Transverse colon (tissue), 4 donors: ENCODE results near the gene FAM13A. TPM values are rescaled to one million over a fixed set of nuclear protein-coding genes. Genes with fewer than 3 reads are reported as not detected.

ENCODE experiments used
- DNase-seq: peaks from one replicate; pipeline ENCODE4 v3.0.0-alpha.2; 2019
- H3K27ac ChIP-seq, 4 donors: fragments of 200-600 bp; sonication (generic); 2 replicates each; pipeline ENCODE4 v1.5.1; 2016 to 2018; ENCODE audit warnings: inconsistent platforms in 4 of 4
- H3K27me3 ChIP-seq: fragments of 200-600 bp; sonication (generic); 2 replicates; pipeline ENCODE4 v1.5.1; 2017; ENCODE audit warnings: inconsistent platforms
- H3K36me3 ChIP-seq, 4 donors: fragments of 200-600 bp; sonication (generic); 2 replicates each; pipeline ENCODE4 v1.5.1; 2017 to 2019; ENCODE audit warnings: inconsistent platforms in 4 of 4
- H3K4me1 ChIP-seq, 4 donors: fragments of 200-600 bp; sonication (generic); 2 replicates each; pipeline ENCODE4 v1.5.1; 2017 to 2020; ENCODE audit warnings: inconsistent platforms in 4 of 4
- H3K4me3 ChIP-seq, 4 donors: fragments of 200-600 bp; sonication (generic); 1 replicate in 1 of 4; 2 replicates in 3 of 4; pipeline versions ENCODE4 v1.5.1 to v1.6.1; 2017 to 2019; ENCODE audit warnings: inconsistent platforms in 4 of 4
- H3K9me3 ChIP-seq, 2 donors: fragments of 200-600 bp; sonication (generic); 2 replicates each; pipeline ENCODE4 v1.5.1; 2017 to 2019; ENCODE audit warnings: inconsistent platforms in 2 of 2
- EP300 ChIP-seq: sonication (generic); formaldehyde crosslinking; IDR thresholded peaks from one replicate; pipeline ENCODE4 v1.6.1; 2017; ENCODE audit warnings: antibody characterized with exemption, low read depth
- POLR2A ChIP-seq: fragments of 450-650 bp; IDR thresholded peaks from one replicate; pipeline ENCODE4 v1.6.1; 2016; ENCODE audit warnings: antibody characterized with exemption, mild to moderate bottlenecking, moderate library complexity
- POLR2AphosphoS5 ChIP-seq, 3 donors: sonication (generic); formaldehyde crosslinking; IDR thresholded peaks; one replicate each; pipeline ENCODE4 v1.6.1; 2016; ENCODE audit warnings: antibody characterized with exemption in 3 of 3
- WGBS, 2 donors: methylation state at CpG; one replicate each; pipeline ENCODE4 v1.1.5; 2018; ENCODE audit warnings: low coverage in 1 of 2; 5-methylcytosine and 5-hydroxymethylcytosine counted together
- in situ Hi-C, 4 donors: fragments of 200-750 bp; cut with MboI; loops; one replicate each; pipeline versions ENCODE4 v1.15.0 to v1.15.1; 2017; ENCODE audit warnings: low sequenced_read_pairs in 3 of 4, low pct_ligation_motif_present in 1 of 4, low pct_unique_long_range_greater_than_20kb in 1 of 4
- intact Hi-C: fragments of 100-400 bp; cut with DNase I; formaldehyde crosslinking; loops from one replicate; pipeline ENCODE4 v1.15.1; 2023; ENCODE audit warnings: low total_unique reads
- total RNA-seq, 4 donors: library from RNA; depleted of rRNA; stranded (reverse); fragments of >200 nt; gene quantifications; one replicate each; pipeline ENCODE4 v1.1.0, GENCODE V29; 2016
- TF ChIP-seq, protein P1 (sequence below), 5 experiments: fragments of 200-600 bp in 3 of 5; fragments of 450-650 bp in 2 of 5; sonication (generic) in 3 of 5; IDR thresholded peaks; 1 replicate in 2 of 5; 2 replicates in 3 of 5; pipeline ENCODE4 v1.5.1; 2016 to 2017; ENCODE audit warnings: antibody characterized with exemption in 5 of 5, inconsistent platforms in 3 of 5, mild to moderate bottlenecking in 2 of 5, moderate library complexity in 1 of 5

Gene FAM13A
- total RNA-seq, 4 donors from 2014 or later = 57.6 to 88.6 (median 67.6) TPM

DNA sequence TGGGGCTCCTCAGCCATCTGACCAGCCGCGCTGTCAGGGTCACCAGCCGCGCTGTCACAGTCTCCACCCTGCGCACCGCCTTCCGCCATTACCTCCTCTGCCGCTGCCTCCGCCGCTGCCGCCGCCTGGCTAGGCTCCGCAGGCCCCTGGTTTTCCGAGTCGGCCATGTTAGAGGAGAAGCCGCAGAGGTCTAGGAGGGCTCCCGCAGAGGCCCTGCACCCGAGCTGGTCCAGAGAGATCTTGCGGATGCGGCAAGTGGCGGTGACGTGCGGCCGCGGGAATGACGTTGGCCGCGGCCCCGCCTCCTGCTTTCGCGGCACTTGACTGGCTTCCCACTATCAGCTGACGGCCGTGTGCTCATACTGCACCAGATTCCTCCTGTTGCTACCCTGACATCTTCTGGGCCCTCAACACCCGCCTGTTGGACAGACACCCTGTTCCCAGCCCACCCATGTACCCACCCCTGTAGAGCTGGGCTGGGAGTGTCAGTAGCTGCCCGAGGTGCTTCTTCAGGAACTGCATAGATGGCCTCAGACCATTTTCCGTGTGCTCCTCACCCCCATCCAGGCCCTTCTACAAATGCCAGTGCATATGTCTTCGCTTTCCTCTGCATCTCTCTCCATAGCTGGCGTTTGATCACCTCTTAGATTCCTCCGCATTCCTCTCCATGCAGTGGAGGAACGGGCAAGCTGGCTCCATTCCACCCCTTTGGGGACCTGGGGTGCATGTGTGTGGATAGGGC is 359.2 kb downstream of the FAM13A start, which contains the start of gene NAP1L5:
Gene NAP1L5, minus strand, starts transcription at position 242 of the 742 bp plus-strand sequence. Its CDS starts 75 bp downstream, at position 167.
- in situ Hi-C loops (no loop called here), intact Hi-C loops (no loop called here)
- WGBS, 2 donors = 69 to 80% methylated on average over 3 to 40 of the region's 40 CpGs
- Histone ChIP-seq H3K9me3 (no peaks in the 10 kb centered on the region), H3K4me3 (peak within 1 kb of the TSS; percentile 11 to 65 (median 50)), H3K27ac (peak within 1 kb of the TSS; percentile 72 to 79 (median 75)), H3K36me3 (no peaks in the 10 kb centered on the region), H3K4me1 (no peaks in the 10 kb centered on the region), H3K27me3 (no peaks in the 10 kb centered on the region)
- peak; percentile 73 for DNase-seq
- TF ChIP-seq POLR2A (no peak), EP300 (no peak), POLR2AphosphoS5 (IDR thresholded peaks at IDR 0.05) (peak; percentile 53 to 63 (median 61))
- TF ChIP-seq, protein P1, sequence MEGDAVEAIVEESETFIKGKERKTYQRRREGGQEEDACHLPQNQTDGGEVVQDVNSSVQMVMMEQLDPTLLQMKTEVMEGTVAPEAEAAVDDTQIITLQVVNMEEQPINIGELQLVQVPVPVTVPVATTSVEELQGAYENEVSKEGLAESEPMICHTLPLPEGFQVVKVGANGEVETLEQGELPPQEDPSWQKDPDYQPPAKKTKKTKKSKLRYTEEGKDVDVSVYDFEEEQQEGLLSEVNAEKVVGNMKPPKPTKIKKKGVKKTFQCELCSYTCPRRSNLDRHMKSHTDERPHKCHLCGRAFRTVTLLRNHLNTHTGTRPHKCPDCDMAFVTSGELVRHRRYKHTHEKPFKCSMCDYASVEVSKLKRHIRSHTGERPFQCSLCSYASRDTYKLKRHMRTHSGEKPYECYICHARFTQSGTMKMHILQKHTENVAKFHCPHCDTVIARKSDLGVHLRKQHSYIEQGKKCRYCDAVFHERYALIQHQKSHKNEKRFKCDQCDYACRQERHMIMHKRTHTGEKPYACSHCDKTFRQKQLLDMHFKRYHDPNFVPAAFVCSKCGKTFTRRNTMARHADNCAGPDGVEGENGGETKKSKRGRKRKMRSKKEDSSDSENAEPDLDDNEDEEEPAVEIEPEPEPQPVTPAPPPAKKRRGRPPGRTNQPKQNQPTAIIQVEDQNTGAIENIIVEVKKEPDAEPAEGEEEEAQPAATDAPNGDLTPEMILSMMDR (IDR thresholded peaks at IDR 0.05) = no peak

- peak overlapping the region; percentile 11 to 65 (median 50) for H3K4me3 ChIP-seq
- H3K4me1 ChIP-seq = no peaks in the 10 kb centered on the region
- intact Hi-C loops = no loop called here
- no peak for TF ChIP-seq EP300
- TF ChIP-seq, protein P1 (IDR thresholded peaks at IDR 0.05) = no peak
- TF ChIP-seq POLR2AphosphoS5 (IDR thresholded peaks at IDR 0.05) = no peak
- no peak for TF ChIP-seq POLR2A
- no peaks in the 10 kb centered on the region for H3K27me3 ChIP-seq
- DNase-seq = peak; percentile 16
- peak overlapping the region; percentile 72 to 79 (median 75) for H3K27ac ChIP-seq
- in situ Hi-C loops = no loop called here
- 14 to 49% methylated on average over 6 to 18 of the region's 18 CpGs for WGBS, 2 donors
- H3K36me3 ChIP-seq = no peaks in the 10 kb centered on the region
- no peaks in the 10 kb centered on the region for H3K9me3 ChIP-seq
Measured at GRCh38 chr4:88697141-88697540, 359.8 kb downstream of the FAM13A start.

DNA sequence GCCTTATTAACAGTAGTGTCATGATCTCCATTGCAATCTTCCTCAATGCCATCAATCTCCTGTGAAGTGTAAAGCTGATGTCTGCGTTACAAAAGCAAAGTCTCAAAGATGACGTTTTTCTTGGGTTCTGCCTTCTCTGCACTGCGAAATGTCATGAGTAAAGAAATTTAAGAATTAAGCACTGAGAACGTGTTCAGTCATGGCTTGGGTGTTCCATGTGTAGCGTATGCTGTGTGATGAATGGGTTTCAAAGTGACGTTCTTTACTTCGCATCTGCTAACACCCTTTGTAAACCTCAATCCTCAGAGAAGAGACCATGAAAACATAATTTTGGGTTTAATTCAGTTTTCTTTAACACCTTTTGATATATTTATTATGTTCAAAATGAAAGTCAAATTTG is 360.4 kb downstream of the FAM13A start:
- WGBS, 2 donors = 66 to 71% methylated on average over 7 of the region's 7 CpGs
- H3K27ac ChIP-seq = peak overlapping the region in 3 of 4 donors; percentile 72 to 76 (median 74)
- H3K4me1 ChIP-seq = no peaks in the 10 kb centered on the region
- intact Hi-C loops (no loop called here), in situ Hi-C loops (no loop called here)
- no peaks in the 10 kb centered on the region for H3K9me3 ChIP-seq
- H3K36me3 ChIP-seq = no peaks in the 10 kb centered on the region
- H3K4me3 ChIP-seq = peak overlapping the region in 2 of 4 donors; percentile 47 to 65
- TF ChIP-seq POLR2A (no peak), EP300 (no peak), POLR2AphosphoS5 (IDR thresholded peaks at IDR 0.05) (no peak)
- TF ChIP-seq, protein P1 (IDR thresholded peaks at IDR 0.05) = no peak
- DNase-seq = no peak
- H3K27me3 ChIP-seq = no peaks in the 10 kb centered on the region

GRCh38 chr4:88693792-88694191 is 363.2 kb downstream of the FAM13A start:
- Histone ChIP-seq H3K27me3 (no peaks in the 10 kb centered on the region), H3K4me3 (no peak overlapping the region), H3K27ac (no peak overlapping the region), H3K9me3 (no peaks in the 10 kb centered on the region), H3K4me1 (no peaks in the 10 kb centered on the region), H3K36me3 (peaks cover 0 to 3% (median 0%) of the 10 kb centered on the region in 4 donors)
- no peak for TF ChIP-seq POLR2A
- TF ChIP-seq, protein P1 (IDR thresholded peaks at IDR 0.05) = no peak
- no peak for TF ChIP-seq POLR2AphosphoS5 (IDR thresholded peaks at IDR 0.05)
- intact Hi-C loops = no loop called here
- in situ Hi-C loops = no loop called here
- 91 to 93% methylated on average over 3 of the region's 3 CpGs for WGBS, 2 donors
- DNase-seq = no peak
